Nephron (organoid): ENCODE results near the gene RSAD1.

Source experiments
- H3K27ac Mint-ChIP-seq, 3 experiments: 2 replicates each; pipeline ENCODE4 v1.8.0; 2020; ENCODE audit warnings: mixed read lengths in 3 of 3, mild to moderate bottlenecking in 2 of 3, moderate library complexity in 1 of 3
- H3K27me3 Mint-ChIP-seq: 2 replicates; pipeline ENCODE4 v1.8.0; 2021; ENCODE audit warnings: low read depth, mild to moderate bottlenecking, moderate library complexity, mixed read lengths
- H3K36me3 Mint-ChIP-seq: 2 replicates; pipeline ENCODE4 v1.8.0; 2020; ENCODE audit warnings: low read depth, mixed read lengths
- H3K4me1 Mint-ChIP-seq: 2 replicates; pipeline ENCODE4 v1.8.0; 2020; ENCODE audit warnings: mixed read lengths
- H3K4me3 Mint-ChIP-seq, 3 experiments: 2 replicates each; pipeline ENCODE4 v1.8.0; 2020; ENCODE audit warnings: mild to moderate bottlenecking in 3 of 3, mixed read lengths in 3 of 3, moderate library complexity in 2 of 3
- H3K9me3 Mint-ChIP-seq: 2 replicates; pipeline ENCODE4 v1.8.0; 2020; ENCODE audit warnings: mixed read lengths
- TF ChIP-seq, protein P1 (sequence below), 3 experiments: fragments of 200-600 bp; sonication (generic); IDR thresholded peaks; one replicate each; pipeline ENCODE4 v1.5.0; 2021; ENCODE audit warnings: antibody characterized with exemption in 3 of 3; ENCODE audit not compliant: unreplicated experiment in 3 of 3

Gene RSAD1

DNA sequence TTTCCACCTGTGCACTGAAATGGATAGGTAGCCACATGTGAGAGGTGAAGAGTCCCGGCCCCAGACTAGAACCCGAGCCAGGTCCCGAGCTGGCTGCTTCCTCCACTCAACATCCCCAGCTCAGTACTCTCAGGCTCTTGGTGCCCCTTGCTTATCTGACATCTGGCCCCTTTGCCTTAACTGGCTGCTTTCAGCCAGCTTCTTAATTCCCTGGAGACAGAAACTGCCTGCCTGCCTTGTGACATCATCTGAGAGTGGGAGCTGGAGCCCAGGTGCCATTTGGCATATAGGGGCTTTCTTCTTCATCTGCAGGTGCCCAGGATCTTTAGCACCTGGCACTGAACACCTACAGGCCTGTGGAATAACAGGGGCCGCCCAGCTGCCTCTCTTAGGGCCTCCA, 18.9 kb upstream of the RSAD1 start:
- TF ChIP-seq, protein P1, sequence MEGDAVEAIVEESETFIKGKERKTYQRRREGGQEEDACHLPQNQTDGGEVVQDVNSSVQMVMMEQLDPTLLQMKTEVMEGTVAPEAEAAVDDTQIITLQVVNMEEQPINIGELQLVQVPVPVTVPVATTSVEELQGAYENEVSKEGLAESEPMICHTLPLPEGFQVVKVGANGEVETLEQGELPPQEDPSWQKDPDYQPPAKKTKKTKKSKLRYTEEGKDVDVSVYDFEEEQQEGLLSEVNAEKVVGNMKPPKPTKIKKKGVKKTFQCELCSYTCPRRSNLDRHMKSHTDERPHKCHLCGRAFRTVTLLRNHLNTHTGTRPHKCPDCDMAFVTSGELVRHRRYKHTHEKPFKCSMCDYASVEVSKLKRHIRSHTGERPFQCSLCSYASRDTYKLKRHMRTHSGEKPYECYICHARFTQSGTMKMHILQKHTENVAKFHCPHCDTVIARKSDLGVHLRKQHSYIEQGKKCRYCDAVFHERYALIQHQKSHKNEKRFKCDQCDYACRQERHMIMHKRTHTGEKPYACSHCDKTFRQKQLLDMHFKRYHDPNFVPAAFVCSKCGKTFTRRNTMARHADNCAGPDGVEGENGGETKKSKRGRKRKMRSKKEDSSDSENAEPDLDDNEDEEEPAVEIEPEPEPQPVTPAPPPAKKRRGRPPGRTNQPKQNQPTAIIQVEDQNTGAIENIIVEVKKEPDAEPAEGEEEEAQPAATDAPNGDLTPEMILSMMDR (IDR thresholded peaks at IDR 0.05; ENCODE audit: unreplicated experiment in 3 of 3), result no peak
- H3K27me3 Mint-ChIP-seq, result peaks cover under 1% of the 10 kb centered on the region
- H3K27ac Mint-ChIP-seq, result no peak overlapping the region
- H3K4me1 Mint-ChIP-seq, result no peaks in the 10 kb centered on the region
- H3K36me3 Mint-ChIP-seq, result peaks cover 3% of the 10 kb centered on the region
- H3K4me3 Mint-ChIP-seq, result no peak overlapping the region
- no peaks in the 10 kb centered on the region for H3K9me3 Mint-ChIP-seq

GRCh38 chr17:50460831-50461526, 17.7 kb upstream of the RSAD1 start:
- Mint-ChIP-seq H3K4me1 (no peaks in the 10 kb centered on the region), H3K27ac (no peak overlapping the region), H3K4me3 (no peak overlapping the region), H3K9me3 (no peaks in the 10 kb centered on the region), H3K36me3 (peaks cover 8% of the 10 kb centered on the region), H3K27me3 (peaks cover 5% of the 10 kb centered on the region)
- TF ChIP-seq, protein P1 (IDR thresholded peaks at IDR 0.05; ENCODE audit: unreplicated experiment in 3 of 3), result no peak

- H3K4me1 Mint-ChIP-seq, result no peaks in the 10 kb centered on the region
- no peak overlapping the region for H3K4me3 Mint-ChIP-seq
- peaks cover 11% of the 10 kb centered on the region for H3K27me3 Mint-ChIP-seq
- H3K9me3 Mint-ChIP-seq, result no peaks in the 10 kb centered on the region
- TF ChIP-seq, protein P1 (IDR thresholded peaks at IDR 0.05; ENCODE audit: unreplicated experiment in 3 of 3), result no peak
- peaks cover 8% of the 10 kb centered on the region for H3K36me3 Mint-ChIP-seq
- H3K27ac Mint-ChIP-seq, result no peak overlapping the region
Observed at GRCh38 chr17:50461550-50462132, 17.0 kb upstream of the RSAD1 start.

DNA sequence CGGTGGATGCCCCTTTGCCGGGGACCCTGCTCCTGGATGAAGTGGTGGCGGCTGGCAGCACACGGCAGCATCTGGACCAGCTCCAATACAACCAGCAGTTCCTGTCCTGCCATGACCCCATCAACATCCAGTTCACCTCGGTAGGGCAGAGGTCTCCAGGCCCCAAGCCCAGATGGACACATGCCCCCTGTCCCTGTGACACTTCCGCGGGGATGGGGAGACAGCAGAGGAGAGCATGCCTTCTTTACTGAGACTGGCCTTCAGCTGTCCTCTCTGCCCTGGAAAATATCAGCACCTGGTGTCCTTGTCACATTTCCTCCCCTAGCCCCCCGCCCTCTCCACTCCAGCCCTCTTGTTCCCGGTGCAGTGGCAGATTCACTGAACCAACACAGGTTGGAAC, 16.2 kb upstream of the RSAD1 start:
- H3K36me3 Mint-ChIP-seq, result peaks cover 8% of the 10 kb centered on the region
- TF ChIP-seq, protein P1 (IDR thresholded peaks at IDR 0.05; ENCODE audit: unreplicated experiment in 3 of 3), result no peak
- H3K27ac Mint-ChIP-seq, result no peak overlapping the region
- H3K4me1 Mint-ChIP-seq, result peaks cover under 1% of the 10 kb centered on the region
- H3K4me3 Mint-ChIP-seq, result no peak overlapping the region
- H3K9me3 Mint-ChIP-seq, result no peaks in the 10 kb centered on the region
- peaks cover 19% of the 10 kb centered on the region for H3K27me3 Mint-ChIP-seq

DNA sequence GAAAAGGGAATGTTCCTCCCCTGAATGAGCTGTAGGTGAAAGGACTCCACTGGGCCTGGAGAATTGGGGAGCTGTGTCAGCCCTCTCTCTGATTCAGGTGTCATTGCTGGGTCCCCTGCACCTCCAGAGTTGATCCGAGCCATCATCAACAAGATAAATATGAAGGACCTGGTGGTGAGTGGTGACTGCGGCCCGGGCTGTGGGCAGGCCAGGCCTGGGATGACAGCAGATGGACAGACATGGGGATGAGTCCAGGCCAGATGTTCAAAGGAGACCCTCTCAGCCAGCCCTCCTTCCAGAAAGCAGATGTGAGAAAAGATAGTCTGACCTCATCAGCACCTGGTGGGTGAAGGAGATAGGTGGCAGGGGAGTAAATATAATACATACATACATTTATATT, 14.5 kb upstream of the RSAD1 start:
- no peaks in the 10 kb centered on the region for H3K9me3 Mint-ChIP-seq
- H3K36me3 Mint-ChIP-seq, result peaks cover 8% of the 10 kb centered on the region
- H3K27me3 Mint-ChIP-seq, result peaks cover 33% of the 10 kb centered on the region
- H3K4me1 Mint-ChIP-seq, result peaks cover 9% of the 10 kb centered on the region
- H3K4me3 Mint-ChIP-seq, result no peak overlapping the region
- TF ChIP-seq, protein P1 (IDR thresholded peaks at IDR 0.05; ENCODE audit: unreplicated experiment in 3 of 3), result no peak
- no peak overlapping the region for H3K27ac Mint-ChIP-seq

DNA sequence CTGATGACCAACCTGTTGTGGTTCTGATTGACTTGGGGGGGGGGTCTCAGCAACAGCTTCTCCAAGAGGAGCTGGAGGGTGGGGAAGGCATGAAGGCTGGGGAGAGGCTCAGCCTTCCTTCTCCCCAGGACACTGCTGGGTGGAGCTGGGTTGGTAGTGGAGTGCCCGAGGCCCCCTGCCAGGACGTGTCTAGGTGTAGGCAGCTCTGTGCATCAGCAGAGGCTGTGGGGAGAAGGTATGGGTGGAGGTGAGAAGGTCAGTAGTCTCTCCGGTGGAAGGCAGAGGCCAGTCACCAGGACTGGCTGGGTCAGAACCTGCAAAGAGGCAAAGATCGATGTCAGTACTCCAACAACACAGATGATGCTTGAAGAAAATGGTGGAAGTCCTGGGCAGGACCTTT, 13.9 kb upstream of the RSAD1 start:
- TF ChIP-seq, protein P1 (IDR thresholded peaks at IDR 0.05; ENCODE audit: unreplicated experiment in 3 of 3), result no peak
- H3K4me3 Mint-ChIP-seq, result no peak overlapping the region
- peaks cover 8% of the 10 kb centered on the region for H3K36me3 Mint-ChIP-seq
- peaks cover 9% of the 10 kb centered on the region for H3K4me1 Mint-ChIP-seq
- H3K27ac Mint-ChIP-seq, result no peak overlapping the region
- peaks cover 37% of the 10 kb centered on the region for H3K27me3 Mint-ChIP-seq
- H3K9me3 Mint-ChIP-seq, result no peaks in the 10 kb centered on the region
